ENCODE results near the gene SLC17A7.

Gene SLC17A7

DNA sequence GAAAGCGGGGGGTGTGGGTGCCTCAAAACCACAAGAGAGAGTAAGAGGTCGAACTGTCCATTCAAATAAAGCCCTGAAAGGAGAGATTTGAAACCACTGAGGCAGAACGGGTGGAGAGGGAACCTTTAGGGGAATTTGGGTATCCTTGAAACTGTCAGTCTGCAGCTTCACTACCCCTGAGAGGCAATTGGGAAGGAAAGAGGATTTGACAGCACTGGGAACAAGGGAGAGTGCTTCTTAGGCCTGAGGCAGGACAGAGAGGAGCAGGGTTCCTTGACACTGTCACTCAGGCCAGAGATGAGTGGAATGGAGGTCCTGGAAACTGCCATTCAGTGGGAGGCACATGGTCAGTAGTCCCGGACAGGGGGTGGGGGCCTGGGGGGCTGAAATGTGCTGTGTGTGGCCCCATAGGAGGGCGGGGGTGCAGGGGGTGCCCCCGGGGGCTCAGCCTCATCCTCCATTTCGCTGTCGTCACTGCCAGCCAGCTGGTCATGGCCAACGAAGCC, 11.1 kb downstream of the SLC17A7 start:
- H3K79me2 ChIP-seq (ENCODE audit: low read length): no peaks in the 10 kb centered on the region

GRCh38 chr19:49428547-49429451, 12.5 kb downstream of the SLC17A7 start:
- H3K9ac ChIP-seq (ENCODE audit: low read length): no peak overlapping the region
- H3K9me3 ChIP-seq (ENCODE audit: insufficient read depth, low read length): no peaks in the 10 kb centered on the region
- H3K27me3 ChIP-seq (ENCODE audit: low read depth, low read length): peaks cover 35% of the 10 kb centered on the region
- no peak overlapping the region for H2AFZ ChIP-seq (ENCODE audit: low read depth, low read length)
- H3K4me1 ChIP-seq (ENCODE audit: low read length): peaks cover 10% of the 10 kb centered on the region
- H4K20me1 ChIP-seq (ENCODE audit: insufficient read depth, low read length): no peaks in the 10 kb centered on the region
- no peak overlapping the region for H3K4me2 ChIP-seq (ENCODE audit: low read length)
- no peaks in the 10 kb centered on the region for H3K79me2 ChIP-seq (ENCODE audit: low read length)
- no peak for TF ChIP-seq CTCF (IDR thresholded peaks at IDR 0.05; ENCODE audit: low read depth, low read length)
- TF ChIP-seq EZH2phosphoT487 (IDR thresholded peaks at IDR 0.05; ENCODE audit: low read depth): no peak
- no peak overlapping the region for H3K4me3 ChIP-seq (ENCODE audit: low read length)
- H3K36me3 ChIP-seq (replicated peaks; ENCODE audit: low read depth, low read length): no peaks in the 10 kb centered on the region
- no peak overlapping the region for H3K27ac ChIP-seq (ENCODE audit: low read length)

More for the DNA sequence above, 11.1 kb downstream of the SLC17A7 start:
- H3K27me3 ChIP-seq (ENCODE audit: low read depth, low read length): peaks cover 22% of the 10 kb centered on the region
- peak overlapping the region; percentile 68; the same call in 1 of the 2 replicates for H2AFZ ChIP-seq (ENCODE audit: low read depth, low read length)
- no peak overlapping the region for H3K27ac ChIP-seq (ENCODE audit: low read length)
- no peak overlapping the region for H3K4me3 ChIP-seq (ENCODE audit: low read length)
- no peak for TF ChIP-seq CTCF (IDR thresholded peaks at IDR 0.05; ENCODE audit: low read depth, low read length)
- no peak for TF ChIP-seq EZH2phosphoT487 (IDR thresholded peaks at IDR 0.05; ENCODE audit: low read depth)
- no peaks in the 10 kb centered on the region for H3K36me3 ChIP-seq (replicated peaks; ENCODE audit: low read depth, low read length)
- peak overlapping the region; percentile 20; the same call in 1 of the 2 replicates for H3K4me2 ChIP-seq (ENCODE audit: low read length)
- H3K9ac ChIP-seq (ENCODE audit: low read length): no peak overlapping the region
- peaks cover 10% of the 10 kb centered on the region for H3K4me1 ChIP-seq (ENCODE audit: low read length)
- H4K20me1 ChIP-seq (ENCODE audit: insufficient read depth, low read length): no peaks in the 10 kb centered on the region
- H3K9me3 ChIP-seq (ENCODE audit: insufficient read depth, low read length): no peaks in the 10 kb centered on the region

- no peak overlapping the region for H3K27ac ChIP-seq (ENCODE audit: low read length)
- no peak overlapping the region for H2AFZ ChIP-seq (ENCODE audit: low read depth, low read length)
- H3K4me3 ChIP-seq (ENCODE audit: low read length): no peak overlapping the region
- no peaks in the 10 kb centered on the region for H3K36me3 ChIP-seq (replicated peaks; ENCODE audit: low read depth, low read length)
- TF ChIP-seq EZH2phosphoT487 (IDR thresholded peaks at IDR 0.05; ENCODE audit: low read depth): no peak
- no peak for TF ChIP-seq CTCF (IDR thresholded peaks at IDR 0.05; ENCODE audit: low read depth, low read length)
- H3K4me2 ChIP-seq (ENCODE audit: low read length): no peak overlapping the region
- no peaks in the 10 kb centered on the region for H3K79me2 ChIP-seq (ENCODE audit: low read length)
- H3K9me3 ChIP-seq (ENCODE audit: insufficient read depth, low read length): no peaks in the 10 kb centered on the region
- H3K9ac ChIP-seq (ENCODE audit: low read length): no peak overlapping the region
- peaks cover 41% of the 10 kb centered on the region for H3K27me3 ChIP-seq (ENCODE audit: low read depth, low read length)
- no peaks in the 10 kb centered on the region for H4K20me1 ChIP-seq (ENCODE audit: insufficient read depth, low read length)
- H3K4me1 ChIP-seq (ENCODE audit: low read length): peaks cover 10% of the 10 kb centered on the region
These were observed 13.3 kb downstream of the SLC17A7 start for GRCh38 chr19:49427855-49428546.

GRCh38 chr19:49427339-49427738, 14.0 kb downstream of the SLC17A7 start:
- H3K27me3 ChIP-seq (ENCODE audit: low read depth, low read length): peaks cover 41% of the 10 kb centered on the region

More at GRCh38 chr19:49427339-49427738, 14.0 kb downstream of the SLC17A7 start:
- no peak overlapping the region for H3K9ac ChIP-seq (ENCODE audit: low read length)
- H3K27ac ChIP-seq (ENCODE audit: low read length): no peak overlapping the region
- H3K36me3 ChIP-seq (replicated peaks; ENCODE audit: low read depth, low read length): no peaks in the 10 kb centered on the region
- H3K4me2 ChIP-seq (ENCODE audit: low read length): no peak overlapping the region
- no peaks in the 10 kb centered on the region for H3K9me3 ChIP-seq (ENCODE audit: insufficient read depth, low read length)
- TF ChIP-seq EZH2phosphoT487 (IDR thresholded peaks at IDR 0.05; ENCODE audit: low read depth) (no peak), CTCF (IDR thresholded peaks at IDR 0.05; ENCODE audit: low read depth, low read length) (no peak)
- no peak overlapping the region for H3K4me3 ChIP-seq (ENCODE audit: low read length)
- H3K4me1 ChIP-seq (ENCODE audit: low read length): peaks cover 10% of the 10 kb centered on the region
- no peak overlapping the region for H2AFZ ChIP-seq (ENCODE audit: low read depth, low read length)
- H4K20me1 ChIP-seq (ENCODE audit: insufficient read depth, low read length): no peaks in the 10 kb centered on the region
- H3K79me2 ChIP-seq (ENCODE audit: low read length): no peaks in the 10 kb centered on the region
